Tibial nerve (tissue), 4 donors: ENCODE results near the gene KRTAP19-4. TPM values are rescaled to one million over a fixed set of nuclear protein-coding genes. Genes with fewer than 3 reads are reported as not detected.

Experiments used
- DNase-seq, 2 donors: peaks; one replicate each; pipeline ENCODE4 v3.0.0-alpha.2; 2019; ENCODE audit warnings: low spot score in 2 of 2
- H3K27ac ChIP-seq, 4 donors: fragments of 200-600 bp; sonication (generic) in 3 of 4; one replicate each; pipeline ENCODE4 v1.5.1; 2017 to 2019; ENCODE audit warnings: mild to moderate bottlenecking in 1 of 4
- H3K27me3 ChIP-seq, 2 donors: fragments of 200-600 bp; sonication (generic) in 1 of 2; one replicate each; pipeline versions ENCODE4 v1.5.1 to v1.6.0; 2017 to 2019
- H3K36me3 ChIP-seq, 3 donors: fragments of 200-600 bp; sonication (generic); one replicate each; pipeline ENCODE4 v1.5.1; 2018 to 2019
- H3K4me1 ChIP-seq, 4 donors: fragments of 200-600 bp; sonication (generic) in 3 of 4; one replicate each; pipeline ENCODE4 v1.5.1; 2017 to 2019
- H3K4me3 ChIP-seq, 4 donors: fragments of 200-600 bp; sonication (generic) in 3 of 4; one replicate each; pipeline ENCODE4 v1.5.1; 2017 to 2019; ENCODE audit warnings: mild to moderate bottlenecking in 1 of 4, moderate library complexity in 1 of 4
- H3K9me3 ChIP-seq, 4 donors: fragments of 200-600 bp; sonication (generic) in 3 of 4; one replicate each; pipeline ENCODE4 v1.5.1; 2017 to 2019
- CTCF ChIP-seq, 5 experiments: fragments of 200-600 bp in 3 of 5; fragments of 450-650 bp in 2 of 5; sonication (generic) in 3 of 5; IDR thresholded peaks; one replicate each; pipeline ENCODE4 v1.5.1; 2016 to 2019; ENCODE audit warnings: antibody characterized with exemption in 5 of 5, mild to moderate bottlenecking in 3 of 5, moderate library complexity in 2 of 5
- EP300 ChIP-seq, 2 donors: sonication (generic); formaldehyde crosslinking; IDR thresholded peaks; one replicate each; pipeline ENCODE4 v1.6.1; 2017; ENCODE audit warnings: antibody characterized with exemption in 2 of 2, mild to moderate bottlenecking in 1 of 2
- POLR2A ChIP-seq, 2 donors: fragments of 450-650 bp; IDR thresholded peaks; one replicate each; pipeline ENCODE4 v1.6.1; 2017; ENCODE audit warnings: antibody characterized with exemption in 2 of 2, mild to moderate bottlenecking in 2 of 2, moderate library complexity in 2 of 2
- WGBS, 2 donors: methylation state at CpG; one replicate each; pipeline ENCODE4 v1.1.5; 2018; 5-methylcytosine and 5-hydroxymethylcytosine counted together
- small RNA-seq: library from RNA; depleted of rRNA; stranded (forward); fragments of <200 nt; gene quantifications from one replicate; pipeline ENCODE3, GENCODE V24; 2016
- total RNA-seq, 4 donors: library from RNA; depleted of rRNA; stranded (reverse); fragments of >200 nt; gene quantifications; one replicate each; pipeline ENCODE4 v1.1.0, GENCODE V29; 2016

The KRTAP19-4 gene
- total RNA-seq, 4 donors from 2014 or later = not detected

- 87 to 89% methylated on average over 3 of the region's 3 CpGs for WGBS, 2 donors
- TF ChIP-seq CTCF (IDR thresholded peaks at IDR 0.05) = no peak
- Histone ChIP-seq H3K4me1 (no peaks in the 10 kb centered on the region), H3K36me3 (no peaks in the 10 kb centered on the region), H3K4me3 (no peak overlapping the region), H3K27me3 (no peaks in the 10 kb centered on the region), H3K27ac (no peak overlapping the region), H3K9me3 (no peaks in the 10 kb centered on the region)
- DNase-seq = no peak
Measured at GRCh38 chr21:30448514-30448913, 48.5 kb downstream of the KRTAP19-4 start.

- no peaks in the 10 kb centered on the region for H3K27me3 ChIP-seq
- TF ChIP-seq EP300 (IDR thresholded peaks at IDR 0.05) (no peak), CTCF (IDR thresholded peaks at IDR 0.05) (no peak), POLR2A (IDR thresholded peaks at IDR 0.05) (no peak)
- 53 to 55% methylated on average over 4 of the region's 4 CpGs for WGBS, 2 donors
- H3K27ac ChIP-seq = no peak overlapping the region
- H3K36me3 ChIP-seq = no peaks in the 10 kb centered on the region
- DNase-seq = no peak
- H3K4me3 ChIP-seq = no peak overlapping the region
- H3K4me1 ChIP-seq = no peaks in the 10 kb centered on the region
- H3K9me3 ChIP-seq = no peaks in the 10 kb centered on the region
Measured at GRCh38 chr21:30447056-30447455, 49.9 kb downstream of the KRTAP19-4 start.

Small RNAs within 50 kb of the gene (small RNA-seq; reads per million reads assigned to genes)
- gene AP000567.1 = not detected
- not detected for gene KRTAP19-10P
- not detected for gene KRTAP19-11P
- not detected for gene KRTAP19-9P

Other genes with a start within 250 kb of the KRTAP19-4 start
- not detected for gene KRTAP24-1, start 214.2 kb downstream of the KRTAP19-4 start, total RNA-seq
- gene KRTAP25-1, start 207.7 kb downstream of the KRTAP19-4 start, total RNA-seq = not detected
- not detected for gene KRTAP26-1, start 176.8 kb downstream of the KRTAP19-4 start, total RNA-seq
- not detected for gene KRTAP27-1, start 159.5 kb downstream of the KRTAP19-4 start, total RNA-seq
- not detected for gene KRTAP23-1, start 148.6 kb downstream of the KRTAP19-4 start, total RNA-seq
- not detected for gene KRTAP13-2, start 124.9 kb downstream of the KRTAP19-4 start, total RNA-seq
- not detected for gene KRTAP13-1, start 101.1 kb downstream of the KRTAP19-4 start, total RNA-seq
- not detected for gene KRTAP13-3, start 71.2 kb downstream of the KRTAP19-4 start, total RNA-seq
- not detected for gene KRTAP13-4, start 66.9 kb downstream of the KRTAP19-4 start, total RNA-seq
- not detected for gene KRTAP15-1, start 56.9 kb downstream of the KRTAP19-4 start, total RNA-seq
- not detected for gene KRTAP19-1, start 16.8 kb downstream of the KRTAP19-4 start, total RNA-seq
- gene KRTAP19-2, start 9.7 kb downstream of the KRTAP19-4 start, total RNA-seq = not detected
- not detected for gene KRTAP19-3, start 5.2 kb downstream of the KRTAP19-4 start, total RNA-seq
- gene KRTAP19-5, start 5.0 kb upstream of the KRTAP19-4 start, total RNA-seq = not detected
- gene KRTAP19-6, start 44.7 kb upstream of the KRTAP19-4 start, total RNA-seq = not detected
- gene KRTAP19-7, start 64.1 kb upstream of the KRTAP19-4 start, total RNA-seq = not detected
- gene KRTAP22-2, start 93.2 kb upstream of the KRTAP19-4 start, total RNA-seq = not detected
- gene KRTAP6-3, start 95.3 kb upstream of the KRTAP19-4 start, total RNA-seq = not detected
- gene KRTAP6-2, start 101.7 kb upstream of the KRTAP19-4 start, total RNA-seq = not detected
- not detected for gene KRTAP22-1, start 103.9 kb upstream of the KRTAP19-4 start, total RNA-seq
- gene KRTAP6-1, start 116.8 kb upstream of the KRTAP19-4 start, total RNA-seq = not detected
- gene KRTAP20-1, start 119.3 kb upstream of the KRTAP19-4 start, total RNA-seq = not detected
- gene KRTAP20-4, start 123.5 kb upstream of the KRTAP19-4 start, total RNA-seq = not detected
- not detected for gene KRTAP20-2, start 138.0 kb upstream of the KRTAP19-4 start, total RNA-seq
- gene KRTAP20-3, start 145.7 kb upstream of the KRTAP19-4 start, total RNA-seq = not detected
- not detected for gene KRTAP21-3, start 221.6 kb upstream of the KRTAP19-4 start, total RNA-seq